Measurements from ENCODE around the gene COL19A1.

COL19A1 gene

DNA sequence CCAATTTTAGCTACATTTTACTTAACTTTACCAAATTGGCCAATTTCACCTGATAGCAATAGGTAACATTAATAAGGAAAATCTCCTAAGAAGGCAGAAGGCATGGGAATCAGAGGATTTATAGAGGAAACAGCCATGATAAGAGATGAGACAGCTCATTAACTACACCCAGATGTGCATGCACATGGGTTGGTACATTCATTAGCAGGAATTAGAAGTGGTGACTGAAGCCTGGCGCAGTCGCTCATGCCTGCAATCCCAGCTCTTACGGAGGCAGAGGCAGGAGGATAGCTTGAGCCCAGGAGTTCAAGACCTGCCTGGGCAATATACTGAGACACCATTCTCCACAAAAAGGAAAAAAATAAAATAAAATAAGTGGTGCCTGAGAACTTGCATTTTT lies 263.0 kb downstream of the COL19A1 start:
- Histone ChIP-seq H3K4me1 (ENCODE audit: insufficient read depth, insufficient read length) (no peaks in the 10 kb centered on the region), H3K9ac (ENCODE audit: insufficient read length, low read depth) (no peak overlapping the region), H3K9me3 (ENCODE audit: insufficient read depth, low read length) (no peaks in the 10 kb centered on the region), H3K4me3 (ENCODE audit: insufficient read length, low read depth) (no peak overlapping the region), H3K27me3 (ENCODE audit: insufficient read depth, insufficient read length) (no peaks in the 10 kb centered on the region), H3K36me3 (ENCODE audit: insufficient read depth, insufficient read length, low read length) (no peaks in the 10 kb centered on the region)
- DNase-seq (ENCODE audit: low read depth, low spot score) = no peak
- TF ChIP-seq YY1 (IDR thresholded peaks at IDR 0.05; ENCODE audit: insufficient read depth, insufficient read length) (no peak), ZNF274 (IDR thresholded peaks at IDR 0.05; ENCODE audit: low read depth, low read length) (no peak), SUZ12 (IDR thresholded peaks at IDR 0.05; ENCODE audit: extremely low read depth, insufficient read depth, insufficient read length) (no peak)

- DNase-seq (ENCODE audit: low read depth, low spot score) = no peak
- no peaks in the 10 kb centered on the region for H3K9me3 ChIP-seq (ENCODE audit: insufficient read depth, low read length)
- H3K4me1 ChIP-seq (ENCODE audit: insufficient read depth, insufficient read length) = no peaks in the 10 kb centered on the region
Observed at GRCh38 chr6:70130865-70131264, 264.5 kb downstream of the COL19A1 start.

DNA sequence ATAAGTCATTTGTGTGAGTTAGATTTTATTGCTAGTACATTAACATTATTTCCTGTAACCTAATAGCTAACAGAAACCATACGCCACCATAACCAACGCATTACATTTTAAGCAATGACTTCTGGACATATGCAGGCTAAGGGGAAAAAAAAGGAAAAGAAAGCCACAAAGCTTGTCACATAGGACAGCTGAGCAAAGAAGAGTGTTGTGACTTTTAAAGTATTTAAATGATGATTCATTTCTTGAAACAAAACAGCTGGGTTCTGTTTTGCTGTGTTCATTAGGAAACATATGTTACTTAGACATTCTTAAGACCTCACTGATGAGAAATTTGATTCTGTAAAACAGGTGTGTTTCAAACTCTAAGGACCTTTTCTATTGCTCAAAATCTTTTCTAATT lies 265.2 kb downstream of the COL19A1 start:
- Histone ChIP-seq H3K27me3 (ENCODE audit: insufficient read depth, insufficient read length) (no peaks in the 10 kb centered on the region), H3K9ac (ENCODE audit: insufficient read length, low read depth) (no peak overlapping the region), H3K9me3 (ENCODE audit: insufficient read depth, low read length) (no peaks in the 10 kb centered on the region), H3K4me3 (ENCODE audit: insufficient read length, low read depth) (no peak overlapping the region), H3K4me1 (ENCODE audit: insufficient read depth, insufficient read length) (no peaks in the 10 kb centered on the region), H3K36me3 (ENCODE audit: insufficient read depth, insufficient read length, low read length) (no peaks in the 10 kb centered on the region)
- no peak for TF ChIP-seq ZNF274 (IDR thresholded peaks at IDR 0.05; ENCODE audit: low read depth, low read length)
- no peak for TF ChIP-seq YY1 (IDR thresholded peaks at IDR 0.05; ENCODE audit: insufficient read depth, insufficient read length)
- no peak for TF ChIP-seq SUZ12 (IDR thresholded peaks at IDR 0.05; ENCODE audit: extremely low read depth, insufficient read depth, insufficient read length)
- DNase-seq (ENCODE audit: low read depth, low spot score) = no peak

More at GRCh38 chr6:70130865-70131264, 264.5 kb downstream of the COL19A1 start:
- Histone ChIP-seq H3K27me3 (ENCODE audit: insufficient read depth, insufficient read length) (no peaks in the 10 kb centered on the region), H3K36me3 (ENCODE audit: insufficient read depth, insufficient read length, low read length) (no peaks in the 10 kb centered on the region), H3K9ac (ENCODE audit: insufficient read length, low read depth) (no peak overlapping the region), H3K4me3 (ENCODE audit: insufficient read length, low read depth) (no peak overlapping the region)
- TF ChIP-seq YY1 (IDR thresholded peaks at IDR 0.05; ENCODE audit: insufficient read depth, insufficient read length) (no peak), ZNF274 (IDR thresholded peaks at IDR 0.05; ENCODE audit: low read depth, low read length) (no peak), SUZ12 (IDR thresholded peaks at IDR 0.05; ENCODE audit: extremely low read depth, insufficient read depth, insufficient read length) (no peak)

DNA sequence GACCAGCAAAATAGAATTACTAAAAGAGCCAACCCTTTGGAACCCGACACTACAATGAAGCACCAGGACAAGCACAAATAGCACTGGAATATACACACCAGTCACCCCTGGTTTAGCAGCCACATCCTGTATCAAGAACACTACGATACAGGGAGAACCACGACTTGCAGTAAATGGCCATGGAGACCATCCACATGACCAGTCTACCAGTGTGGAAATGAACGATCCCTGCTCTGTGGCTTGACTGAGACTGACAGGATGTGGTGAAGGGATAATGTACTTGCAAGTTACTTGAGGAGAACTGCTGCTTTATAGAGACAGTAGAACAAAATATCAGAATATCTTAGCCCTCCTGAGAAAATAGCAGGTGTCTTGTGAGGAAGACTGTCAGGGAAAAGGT lies 266.9 kb downstream of the COL19A1 start:
- Histone ChIP-seq H3K9ac (ENCODE audit: insufficient read length, low read depth) (no peak overlapping the region), H3K36me3 (ENCODE audit: insufficient read depth, insufficient read length, low read length) (no peaks in the 10 kb centered on the region)
- DNase-seq (ENCODE audit: low read depth, low spot score) = no peak

DNA sequence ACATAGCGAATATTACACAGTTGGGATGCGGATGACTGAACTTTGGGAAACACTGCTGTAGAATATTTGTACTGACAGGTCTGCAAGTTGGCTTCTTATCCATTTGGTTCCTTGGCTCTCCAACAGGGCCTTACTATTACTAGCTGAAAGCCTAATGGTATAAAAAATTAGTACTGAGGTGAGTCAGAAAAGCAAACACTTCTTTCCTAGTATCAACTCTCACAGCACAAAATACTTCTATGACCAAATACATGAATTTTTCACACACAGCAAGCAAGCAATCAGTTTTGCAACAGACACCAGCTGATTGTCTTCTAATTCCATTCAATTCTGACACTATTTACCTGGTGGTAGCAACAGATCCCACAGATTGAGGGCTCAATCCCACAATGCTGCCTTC lies 268.2 kb downstream of the COL19A1 start:
- Histone ChIP-seq H3K27me3 (ENCODE audit: insufficient read depth, insufficient read length) (no peaks in the 10 kb centered on the region), H3K4me1 (ENCODE audit: insufficient read depth, insufficient read length) (no peaks in the 10 kb centered on the region), H3K9me3 (ENCODE audit: insufficient read depth, low read length) (no peaks in the 10 kb centered on the region), H3K36me3 (ENCODE audit: insufficient read depth, insufficient read length, low read length) (no peaks in the 10 kb centered on the region), H3K9ac (ENCODE audit: insufficient read length, low read depth) (no peak overlapping the region), H3K4me3 (ENCODE audit: insufficient read length, low read depth) (no peak overlapping the region)
- TF ChIP-seq ZNF274 (IDR thresholded peaks at IDR 0.05; ENCODE audit: low read depth, low read length) = no peak
- no peak for TF ChIP-seq YY1 (IDR thresholded peaks at IDR 0.05; ENCODE audit: insufficient read depth, insufficient read length)
- no peak for TF ChIP-seq SUZ12 (IDR thresholded peaks at IDR 0.05; ENCODE audit: extremely low read depth, insufficient read depth, insufficient read length)
- DNase-seq (ENCODE audit: low read depth, low spot score) = no peak

More for the DNA sequence above, 266.9 kb downstream of the COL19A1 start:
- H3K9me3 ChIP-seq (ENCODE audit: insufficient read depth, low read length) = no peaks in the 10 kb centered on the region
- H3K27me3 ChIP-seq (ENCODE audit: insufficient read depth, insufficient read length) = no peaks in the 10 kb centered on the region
- TF ChIP-seq ZNF274 (IDR thresholded peaks at IDR 0.05; ENCODE audit: low read depth, low read length) (no peak), SUZ12 (IDR thresholded peaks at IDR 0.05; ENCODE audit: extremely low read depth, insufficient read depth, insufficient read length) (no peak), YY1 (IDR thresholded peaks at IDR 0.05; ENCODE audit: insufficient read depth, insufficient read length) (no peak)
- no peaks in the 10 kb centered on the region for H3K4me1 ChIP-seq (ENCODE audit: insufficient read depth, insufficient read length)
- no peak overlapping the region for H3K4me3 ChIP-seq (ENCODE audit: insufficient read length, low read depth)

GRCh38 chr6:70135219-70136160 lies 269.1 kb downstream of the COL19A1 start:
- TF ChIP-seq YY1 (IDR thresholded peaks at IDR 0.05; ENCODE audit: insufficient read depth, insufficient read length) = no peak
- TF ChIP-seq SUZ12 (IDR thresholded peaks at IDR 0.05; ENCODE audit: extremely low read depth, insufficient read depth, insufficient read length) = no peak
- TF ChIP-seq ZNF274 (IDR thresholded peaks at IDR 0.05; ENCODE audit: low read depth, low read length) = no peak
- no peak overlapping the region for H3K9ac ChIP-seq (ENCODE audit: insufficient read length, low read depth)
- no peaks in the 10 kb centered on the region for H3K36me3 ChIP-seq (ENCODE audit: insufficient read depth, insufficient read length, low read length)
- H3K9me3 ChIP-seq (ENCODE audit: insufficient read depth, low read length) = no peaks in the 10 kb centered on the region
- H3K4me1 ChIP-seq (ENCODE audit: insufficient read depth, insufficient read length) = no peaks in the 10 kb centered on the region
- H3K27me3 ChIP-seq (ENCODE audit: insufficient read depth, insufficient read length) = no peaks in the 10 kb centered on the region
- no peak overlapping the region for H3K4me3 ChIP-seq (ENCODE audit: insufficient read length, low read depth)
- no peak for DNase-seq (ENCODE audit: low read depth, low spot score)

DNA sequence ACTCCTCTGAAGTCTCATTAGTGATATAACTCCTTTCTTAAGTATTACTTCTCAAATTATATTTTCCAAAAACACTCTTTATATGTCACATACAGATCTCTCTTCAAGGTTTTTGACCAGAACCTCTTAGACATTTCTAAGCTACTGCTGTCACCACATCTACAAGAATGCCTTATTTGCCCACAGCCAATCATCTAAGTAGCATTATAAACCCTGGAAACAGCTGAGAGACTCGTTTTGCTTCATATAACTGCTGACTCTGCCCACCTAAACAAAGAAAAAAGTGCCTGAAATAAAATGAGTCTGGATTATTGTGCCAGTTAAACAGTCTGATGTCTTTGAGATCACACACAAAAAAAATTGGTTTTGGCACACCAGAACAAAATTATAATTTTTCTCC lies 270.6 kb downstream of the COL19A1 start:
- H3K4me1 ChIP-seq (ENCODE audit: insufficient read depth, insufficient read length) = no peaks in the 10 kb centered on the region
- DNase-seq (ENCODE audit: low read depth, low spot score) = no peak
- H3K4me3 ChIP-seq (ENCODE audit: insufficient read length, low read depth) = no peak overlapping the region
- H3K9ac ChIP-seq (ENCODE audit: insufficient read length, low read depth) = no peak overlapping the region
- TF ChIP-seq ZNF274 (IDR thresholded peaks at IDR 0.05; ENCODE audit: low read depth, low read length) = no peak
- TF ChIP-seq YY1 (IDR thresholded peaks at IDR 0.05; ENCODE audit: insufficient read depth, insufficient read length) = no peak
- no peak for TF ChIP-seq SUZ12 (IDR thresholded peaks at IDR 0.05; ENCODE audit: extremely low read depth, insufficient read depth, insufficient read length)
- H3K9me3 ChIP-seq (ENCODE audit: insufficient read depth, low read length) = no peaks in the 10 kb centered on the region
- no peaks in the 10 kb centered on the region for H3K27me3 ChIP-seq (ENCODE audit: insufficient read depth, insufficient read length)
- no peaks in the 10 kb centered on the region for H3K36me3 ChIP-seq (ENCODE audit: insufficient read depth, insufficient read length, low read length)

Measured in NT2/D1 (cell line).